Measurements from ENCODE around the gene GRK5.

DNA sequence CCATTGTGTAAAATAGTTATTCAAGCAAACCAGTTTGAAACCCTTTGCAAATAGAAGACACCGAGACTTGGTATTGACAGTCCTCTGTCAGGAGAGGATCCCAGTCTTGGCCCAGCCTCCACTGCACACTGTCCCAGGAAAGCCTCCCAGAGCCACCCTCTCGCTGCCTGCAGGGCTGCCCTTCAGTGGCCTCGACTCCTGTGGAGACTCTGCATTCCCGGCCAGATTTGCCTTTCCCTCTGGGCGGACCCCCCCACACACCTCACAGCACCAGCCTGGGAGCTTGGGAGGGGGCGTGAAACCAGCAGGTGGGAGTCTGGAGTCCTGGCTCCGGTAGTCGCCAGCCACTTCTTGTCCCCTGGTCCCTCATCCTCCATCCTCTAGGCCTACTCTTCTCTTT is 48.7 kb downstream of the GRK5 start:
- TF ChIP-seq POLR2A (IDR thresholded peaks at IDR 0.05) = no peak
- TF ChIP-seq, protein P1, sequence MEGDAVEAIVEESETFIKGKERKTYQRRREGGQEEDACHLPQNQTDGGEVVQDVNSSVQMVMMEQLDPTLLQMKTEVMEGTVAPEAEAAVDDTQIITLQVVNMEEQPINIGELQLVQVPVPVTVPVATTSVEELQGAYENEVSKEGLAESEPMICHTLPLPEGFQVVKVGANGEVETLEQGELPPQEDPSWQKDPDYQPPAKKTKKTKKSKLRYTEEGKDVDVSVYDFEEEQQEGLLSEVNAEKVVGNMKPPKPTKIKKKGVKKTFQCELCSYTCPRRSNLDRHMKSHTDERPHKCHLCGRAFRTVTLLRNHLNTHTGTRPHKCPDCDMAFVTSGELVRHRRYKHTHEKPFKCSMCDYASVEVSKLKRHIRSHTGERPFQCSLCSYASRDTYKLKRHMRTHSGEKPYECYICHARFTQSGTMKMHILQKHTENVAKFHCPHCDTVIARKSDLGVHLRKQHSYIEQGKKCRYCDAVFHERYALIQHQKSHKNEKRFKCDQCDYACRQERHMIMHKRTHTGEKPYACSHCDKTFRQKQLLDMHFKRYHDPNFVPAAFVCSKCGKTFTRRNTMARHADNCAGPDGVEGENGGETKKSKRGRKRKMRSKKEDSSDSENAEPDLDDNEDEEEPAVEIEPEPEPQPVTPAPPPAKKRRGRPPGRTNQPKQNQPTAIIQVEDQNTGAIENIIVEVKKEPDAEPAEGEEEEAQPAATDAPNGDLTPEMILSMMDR (IDR thresholded peaks at IDR 0.05) = no peak

Measured in Peyer's patch (tissue), 4 donors.